HG03457 (cell line): Measurements from ENCODE around the gene HDAC4.

ENCODE experiments used
- ATAC-seq: cut with Tn5 transposase; IDR thresholded peaks from one replicate; pipeline ENCODE4 v1.9.1; 2021; ENCODE audit warnings: moderate number of reproducible peaks; ENCODE audit not compliant: unreplicated experiment

Gene HDAC4

DNA sequence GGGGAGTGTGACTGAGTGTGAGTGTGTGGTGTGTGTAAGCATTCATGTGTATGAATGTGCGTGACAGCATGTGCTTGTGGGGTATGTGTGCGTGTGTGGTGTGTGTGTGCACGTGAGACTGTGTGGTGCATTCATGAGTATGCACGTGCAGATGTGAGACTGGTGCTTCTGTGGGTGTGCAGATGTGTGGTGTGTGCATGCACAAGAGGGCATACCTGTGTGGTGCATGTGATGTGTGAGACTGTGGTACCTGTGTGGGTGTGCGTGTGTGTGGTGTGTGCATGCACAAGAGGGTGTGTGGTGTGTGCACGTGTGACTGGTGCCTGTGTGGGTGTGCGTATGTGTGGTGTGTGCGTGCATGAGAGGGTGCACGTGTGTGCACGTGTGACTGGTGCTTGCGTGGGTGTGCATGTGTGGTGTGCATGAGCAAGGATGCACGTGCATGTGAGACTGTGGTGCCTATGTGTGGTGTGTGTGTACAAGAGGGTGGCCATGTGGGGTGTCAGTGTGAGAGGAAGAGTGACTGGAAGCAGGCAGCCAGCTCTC is 339.6 kb downstream of the HDAC4 start:
- ATAC-seq, result no peak

DNA sequence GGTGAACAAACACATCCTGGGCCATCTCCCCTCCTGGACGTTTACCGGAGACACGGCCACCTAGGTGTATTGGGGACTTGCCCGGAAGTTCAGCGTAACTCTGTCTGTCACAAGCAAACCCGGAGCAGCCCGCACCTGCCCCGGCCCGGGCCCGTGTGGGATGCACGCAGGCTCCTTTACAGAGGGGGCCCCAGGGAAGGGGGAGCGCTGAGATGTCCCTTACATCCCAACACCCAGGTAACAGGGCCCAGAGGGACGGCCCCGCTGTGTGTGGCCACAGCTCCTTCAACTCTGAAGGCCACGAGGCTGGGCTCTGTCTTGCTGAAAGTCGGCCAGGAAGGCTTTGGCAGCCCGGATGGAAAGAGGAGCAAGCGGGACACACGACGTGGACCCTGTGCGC is 340.1 kb downstream of the HDAC4 start:
- no peak for ATAC-seq

DNA sequence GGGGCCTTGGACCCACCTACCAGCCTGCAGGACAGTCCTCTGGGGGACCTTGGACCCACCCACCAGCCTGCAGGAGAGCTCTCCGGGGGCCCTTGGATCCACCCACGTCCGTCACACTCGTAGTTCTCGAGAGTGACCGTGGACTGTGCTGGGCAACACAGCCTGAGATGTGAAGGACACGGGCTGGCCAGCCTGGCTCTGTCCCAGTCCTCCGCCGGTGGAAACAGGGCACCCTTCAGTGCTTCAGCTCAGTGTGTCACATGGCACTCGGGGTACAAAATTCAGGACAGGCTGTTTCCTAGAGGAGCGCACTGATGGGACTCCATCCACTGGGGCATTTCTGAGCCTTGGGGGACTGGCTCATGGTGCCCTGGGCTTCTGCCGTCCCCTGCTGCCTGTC is 341.0 kb downstream of the HDAC4 start:
- no peak for ATAC-seq

DNA sequence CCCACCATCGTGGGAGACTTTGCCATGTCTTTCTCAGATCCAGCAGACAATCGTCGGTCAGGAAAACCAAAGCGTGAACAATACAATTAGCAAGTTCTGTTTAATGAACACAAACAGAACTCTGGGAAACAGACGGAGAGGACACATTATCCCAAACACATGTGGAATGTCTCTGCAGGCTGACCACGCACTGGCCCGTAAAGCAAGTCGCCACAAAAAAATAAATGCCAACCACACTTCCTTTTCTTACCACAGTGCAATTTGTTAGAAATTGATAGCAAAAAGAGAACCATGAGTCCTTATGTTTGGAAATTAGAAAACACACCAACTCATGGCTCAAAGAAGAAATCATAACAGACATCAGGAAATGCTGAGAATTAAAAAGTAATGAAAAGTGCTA is 342.1 kb downstream of the HDAC4 start:
- no peak for ATAC-seq

DNA sequence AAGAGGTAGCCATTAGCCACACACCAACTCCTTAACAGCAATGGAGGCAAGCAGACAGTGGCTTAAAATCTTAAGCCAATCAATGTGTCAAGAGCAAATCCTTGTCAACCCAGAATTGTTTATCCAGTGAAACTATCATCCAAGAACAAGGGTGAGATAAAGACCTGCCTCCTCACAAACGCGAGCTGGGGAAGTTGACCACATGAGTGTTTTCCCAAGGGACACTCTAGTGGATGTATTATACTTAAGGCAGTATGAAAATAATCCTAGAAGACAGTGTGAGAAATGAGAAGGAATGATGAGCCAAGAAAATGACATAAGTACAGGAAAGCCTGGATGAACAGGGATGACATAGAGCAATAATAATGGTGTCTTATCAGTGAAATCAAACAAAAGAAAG is 343.3 kb downstream of the HDAC4 start:
- ATAC-seq, result no peak

DNA sequence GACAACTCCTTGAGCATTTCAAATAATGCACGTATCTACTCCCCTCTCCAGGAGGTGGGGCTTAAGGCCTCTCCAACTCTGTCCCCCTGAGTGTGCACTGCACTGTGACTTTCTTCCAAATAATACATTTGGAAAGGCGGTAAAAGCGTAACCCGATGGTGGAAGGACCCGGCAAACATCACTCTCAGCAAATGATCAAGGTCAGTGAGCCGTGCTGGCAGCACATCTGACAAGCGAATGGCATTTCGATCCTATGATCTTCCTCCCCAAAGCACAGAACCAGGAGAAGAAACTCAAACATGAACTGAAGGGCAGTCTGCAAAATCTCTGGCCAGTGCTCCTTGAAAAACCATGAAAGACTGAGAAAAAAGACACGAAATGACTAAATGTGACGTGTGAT is 344.2 kb downstream of the HDAC4 start:
- ATAC-seq, result no peak

DNA sequence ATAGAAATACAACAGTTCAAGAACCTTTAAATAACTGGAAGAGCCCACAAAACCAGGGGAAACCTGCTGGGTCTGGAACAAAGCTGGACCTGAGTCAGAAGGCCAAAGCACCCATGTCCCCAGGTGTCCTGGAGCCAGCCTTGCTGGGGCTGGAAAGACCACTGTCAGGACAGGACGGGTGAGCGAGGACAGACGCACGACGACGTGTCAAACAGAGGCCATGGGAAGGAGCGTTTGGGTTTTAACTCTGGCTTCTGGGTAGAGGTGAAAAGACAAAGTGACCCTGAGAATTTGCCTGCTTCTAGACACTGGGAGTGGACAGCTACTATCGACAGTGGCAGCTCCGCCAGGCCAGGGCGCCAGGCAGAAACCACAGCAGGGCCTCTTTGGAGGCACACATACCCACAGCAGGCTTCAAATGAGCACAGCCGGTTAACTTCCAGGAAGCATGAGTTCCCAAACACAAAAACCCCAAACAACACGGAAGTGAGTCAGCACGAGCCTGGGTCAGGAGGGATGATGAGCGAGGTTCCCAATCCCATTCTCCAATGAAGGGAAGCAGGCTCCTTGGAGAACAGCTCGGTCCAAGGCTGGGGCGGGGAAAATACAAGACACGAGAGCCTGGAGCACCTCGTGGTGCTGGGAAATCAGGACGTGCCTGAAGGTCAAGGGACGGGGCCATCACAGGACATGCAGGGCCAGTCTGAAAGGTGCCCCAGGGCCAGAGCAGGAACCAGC is 344.9 kb downstream of the HDAC4 start:
- ATAC-seq, result no peak

DNA sequence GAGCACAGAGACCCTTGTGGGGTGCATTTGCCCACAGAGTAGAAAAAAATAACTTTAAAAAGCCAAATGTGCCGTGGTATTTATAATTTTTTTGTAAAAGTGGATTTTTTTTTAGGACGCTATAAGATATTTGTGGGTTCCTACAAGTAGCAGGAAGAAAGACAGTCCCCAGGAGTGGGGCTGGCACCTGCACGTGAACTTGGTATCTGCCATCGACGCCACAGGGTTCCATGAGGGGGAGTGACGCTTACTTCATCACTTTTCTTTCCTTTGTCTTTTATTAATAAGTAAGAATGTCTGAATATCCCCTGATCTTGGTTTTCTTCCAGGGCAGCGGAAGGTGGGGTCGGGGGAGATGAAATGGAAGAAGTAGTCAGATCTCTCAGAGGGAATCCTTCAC is 345.9 kb downstream of the HDAC4 start:
- no peak for ATAC-seq

DNA sequence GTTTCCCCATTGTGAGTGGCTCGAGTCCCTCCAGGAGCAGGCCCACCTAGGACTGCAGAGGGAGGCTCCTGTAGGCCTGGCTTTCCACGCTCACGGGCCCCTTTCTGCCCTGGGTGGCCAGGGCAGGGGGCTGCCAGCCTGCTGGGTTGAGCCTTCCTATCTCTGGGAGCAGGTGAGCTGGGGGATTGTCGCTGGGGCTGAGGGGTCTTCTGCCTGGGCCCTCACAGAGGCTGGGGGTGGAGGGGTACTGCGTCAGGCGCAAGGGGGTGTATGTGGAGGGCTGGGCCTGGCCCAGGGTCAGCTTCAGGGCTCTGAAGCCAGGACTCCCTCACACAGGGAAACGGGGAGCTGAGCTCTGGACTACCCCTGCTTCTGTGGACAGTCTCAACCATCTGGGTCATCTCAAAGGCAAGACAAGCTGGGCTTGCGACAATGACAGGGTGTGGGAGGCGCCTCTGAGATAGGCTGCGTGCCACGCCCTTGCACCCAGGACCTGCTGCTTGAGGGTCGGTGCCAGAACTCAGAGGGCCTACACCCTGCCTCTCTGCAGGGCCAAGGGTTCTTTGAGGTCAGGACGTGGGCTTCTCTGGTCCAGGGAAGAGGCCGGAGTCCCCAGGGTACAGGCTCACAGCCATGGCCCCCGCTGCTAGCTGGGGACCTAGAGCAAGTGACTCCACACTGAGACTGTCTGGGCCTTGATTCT is 346.9 kb downstream of the HDAC4 start:
- ATAC-seq, result no peak

DNA sequence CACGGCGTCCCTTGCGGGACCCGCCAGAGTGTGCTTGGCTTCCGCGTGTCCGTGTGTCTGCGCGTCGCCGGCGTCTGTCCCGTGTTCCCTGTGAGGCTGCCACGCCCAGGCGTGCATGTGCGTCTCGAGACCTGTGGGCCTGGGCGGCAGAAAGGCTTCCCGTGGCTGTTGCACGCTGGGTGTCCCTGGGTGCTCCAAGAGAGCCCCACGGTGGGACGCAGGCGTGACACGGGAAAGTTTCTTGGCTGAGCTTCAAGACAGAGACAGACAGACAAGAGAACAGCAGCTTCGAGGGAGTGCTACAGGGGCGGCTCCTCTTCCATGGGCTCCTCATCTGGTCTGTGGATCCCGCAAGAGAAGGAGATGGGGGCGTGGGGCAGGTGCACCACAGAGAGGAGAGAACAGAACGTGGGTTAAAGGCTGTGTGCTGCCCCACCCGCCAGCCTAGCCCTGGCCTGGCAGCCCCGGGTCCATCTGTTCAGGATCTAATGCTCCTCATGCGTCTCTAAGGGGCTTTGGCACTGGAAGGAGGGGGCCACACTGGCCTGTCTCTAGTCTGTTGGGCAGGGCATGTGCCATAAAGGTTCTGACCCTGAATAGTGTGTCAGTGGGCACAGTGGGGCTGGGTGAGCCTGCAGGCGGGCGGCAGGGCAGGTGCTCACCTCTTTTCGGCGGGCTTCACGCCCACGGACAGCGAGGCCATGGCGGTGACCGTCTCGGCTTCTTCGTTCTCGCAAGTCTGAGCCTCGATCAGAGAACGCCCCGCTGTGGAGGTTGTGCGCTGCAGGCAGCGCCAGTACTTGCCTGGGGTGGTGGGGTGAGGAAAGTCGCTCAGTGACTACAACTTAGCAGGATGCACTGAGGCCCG is 347.8 kb downstream of the HDAC4 start:
- no peak for ATAC-seq

DNA sequence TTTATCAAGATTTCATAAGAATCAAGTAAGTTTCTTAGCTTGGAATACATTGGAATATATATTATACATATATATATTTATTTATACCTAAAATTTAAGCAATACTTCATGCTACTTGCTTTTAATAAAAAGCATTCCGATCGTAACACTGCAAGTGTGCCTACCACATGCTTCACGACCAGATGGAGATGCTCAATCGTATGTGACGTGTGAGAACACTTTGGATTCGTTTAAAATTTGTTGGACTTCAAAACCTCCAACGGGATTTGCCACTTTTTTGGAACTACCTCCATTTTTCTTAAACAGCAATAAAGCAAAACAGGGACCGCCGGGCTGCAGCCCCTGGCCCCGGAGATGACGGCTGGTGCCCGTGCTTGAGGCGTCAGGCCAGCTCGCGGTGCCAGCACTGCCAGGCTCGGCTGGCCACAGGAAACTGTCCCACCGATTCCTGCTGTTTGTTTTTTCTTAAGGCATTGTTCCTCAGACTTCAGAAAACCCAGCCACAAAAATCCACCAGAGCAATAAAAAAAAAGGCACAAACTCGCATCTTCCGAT is 348.9 kb downstream of the HDAC4 start:
- ATAC-seq, result no peak

DNA sequence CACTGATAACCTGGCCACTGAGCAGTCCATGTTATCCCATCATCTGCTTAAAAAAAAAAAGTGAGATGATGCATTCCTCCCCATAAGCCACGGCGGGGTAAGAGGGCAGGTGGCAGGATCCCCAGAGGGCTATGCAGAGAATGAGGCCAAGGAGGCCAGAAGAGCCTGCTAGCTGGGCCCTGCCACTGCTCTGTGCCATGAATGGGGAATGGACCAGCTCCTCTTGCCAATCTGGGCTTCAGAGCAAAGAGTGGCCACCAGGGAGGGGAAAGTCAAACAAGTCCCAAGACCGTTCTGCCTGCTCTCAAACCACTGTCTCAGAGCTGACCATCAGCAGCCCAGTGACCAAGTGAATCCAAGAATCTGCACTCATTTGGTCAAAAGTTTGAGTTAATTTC is 350.6 kb downstream of the HDAC4 start:
- no peak for ATAC-seq

DNA sequence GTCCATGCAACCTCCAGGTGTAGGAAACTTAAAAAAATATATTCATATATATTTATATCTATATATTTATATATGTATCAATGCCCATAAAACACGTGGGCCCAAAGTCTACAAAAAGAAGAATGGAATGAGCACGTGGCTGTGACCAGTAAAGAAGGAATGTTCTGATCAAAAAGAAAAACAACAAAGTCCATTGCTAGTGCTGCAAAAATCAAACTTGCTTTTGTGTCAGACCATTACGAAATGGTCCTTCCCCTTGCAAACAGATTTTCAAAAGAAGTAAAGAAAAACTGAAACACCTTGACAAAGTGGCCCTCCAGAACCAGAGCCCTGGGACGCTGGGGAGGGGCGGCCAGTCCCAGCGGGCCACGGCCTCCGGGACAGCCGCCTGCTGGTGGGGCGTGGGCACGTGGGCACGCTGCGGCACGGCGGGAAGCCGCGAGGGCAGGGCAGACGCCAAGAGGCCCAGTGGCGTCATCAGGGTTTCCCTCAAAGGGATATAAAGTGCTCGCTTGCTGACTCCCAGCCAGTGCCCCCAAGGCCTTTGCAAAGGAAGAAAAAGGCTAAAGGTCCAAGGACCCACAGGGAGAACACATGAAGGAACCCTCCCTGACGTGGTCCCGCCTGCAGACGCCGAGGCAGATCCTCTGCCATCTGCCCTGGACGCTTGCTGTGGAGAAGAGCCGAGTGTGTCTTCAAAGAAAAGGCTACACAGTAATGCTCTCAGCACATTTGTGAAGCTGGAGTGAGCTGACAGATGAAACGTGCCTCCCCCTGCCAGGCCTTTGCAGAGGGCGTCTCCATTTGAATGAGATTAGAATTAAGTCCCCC is 351.2 kb downstream of the HDAC4 start:
- ATAC-seq, result no peak

DNA sequence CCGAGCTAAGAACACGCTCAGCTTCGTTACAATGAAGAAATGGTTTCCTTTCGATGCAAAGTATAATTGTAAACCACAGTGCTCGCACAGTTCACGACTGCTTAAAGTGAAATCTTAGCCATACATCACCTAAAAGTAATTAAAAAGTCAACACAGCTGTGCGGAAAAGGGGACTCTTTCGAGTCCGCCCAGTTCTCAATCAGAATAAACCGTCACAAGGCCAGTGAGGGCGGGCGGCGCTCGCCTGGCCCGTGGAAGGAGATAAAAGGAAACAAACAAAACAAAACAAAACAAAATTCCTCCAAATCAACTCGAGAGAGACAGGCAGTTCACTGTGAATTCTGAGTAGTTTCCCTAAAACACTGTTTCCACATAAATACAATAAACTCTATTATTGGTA is 352.1 kb downstream of the HDAC4 start:
- ATAC-seq, result no peak

DNA sequence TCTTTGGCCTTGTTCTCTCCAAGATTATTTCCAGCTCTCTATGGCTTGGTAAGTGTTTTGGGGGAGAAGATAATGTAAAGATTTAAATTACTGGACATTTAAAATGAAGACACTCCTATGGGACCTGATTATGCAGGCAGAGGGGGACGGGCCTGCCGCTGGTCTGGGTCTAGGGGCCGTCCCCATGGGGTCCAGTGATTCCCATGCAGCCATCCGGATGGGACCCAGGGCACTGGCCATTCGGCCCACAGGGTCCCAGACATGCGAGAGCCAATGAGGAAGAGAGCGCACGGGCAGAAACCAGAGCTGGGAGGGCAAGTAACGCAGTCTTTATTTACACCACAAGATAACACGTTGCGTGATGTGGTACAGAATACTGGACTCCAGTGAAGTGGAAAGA is 353.0 kb downstream of the HDAC4 start:
- ATAC-seq, result no peak

DNA sequence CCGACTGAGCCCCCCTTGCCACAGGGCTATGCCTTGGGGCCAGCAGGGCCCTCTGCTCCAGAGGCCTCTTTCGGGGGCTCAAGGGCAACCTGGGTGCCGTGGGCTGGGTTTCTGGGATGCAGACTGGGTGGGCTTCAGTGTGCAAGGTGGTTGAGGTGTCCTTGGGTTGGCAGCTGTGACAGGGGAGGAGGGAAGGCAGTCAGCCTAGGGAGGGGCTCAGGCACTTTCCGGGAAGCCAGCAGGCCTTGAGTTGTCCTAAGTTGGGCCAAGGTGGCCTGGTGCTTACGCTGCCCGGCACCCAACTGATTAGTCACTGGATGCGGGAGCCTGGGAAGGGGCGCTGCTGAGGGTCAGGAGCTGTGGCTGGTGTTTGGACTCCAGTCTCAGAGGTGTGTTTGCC is 353.4 kb downstream of the HDAC4 start:
- no peak for ATAC-seq

DNA sequence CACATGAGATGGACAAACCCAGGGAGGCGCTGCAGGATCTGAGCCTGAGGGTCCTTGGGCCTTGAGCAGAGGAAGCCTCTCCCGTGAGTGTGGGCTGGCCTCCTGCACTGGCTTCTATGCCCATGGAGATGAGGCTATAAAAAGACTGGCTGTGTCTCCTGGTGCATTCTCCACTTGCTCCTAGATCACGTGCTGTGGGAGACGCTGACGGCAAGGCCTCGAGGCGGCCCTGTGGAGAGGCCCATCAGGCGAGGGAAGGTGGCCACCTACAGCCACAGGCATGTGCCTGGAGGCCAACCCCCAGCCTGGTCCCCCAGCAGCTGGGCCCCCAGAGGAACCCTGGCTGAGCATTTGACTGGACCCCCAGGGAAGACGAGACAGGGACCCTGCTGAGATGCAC is 354.0 kb downstream of the HDAC4 start:
- ATAC-seq, result no peak

DNA sequence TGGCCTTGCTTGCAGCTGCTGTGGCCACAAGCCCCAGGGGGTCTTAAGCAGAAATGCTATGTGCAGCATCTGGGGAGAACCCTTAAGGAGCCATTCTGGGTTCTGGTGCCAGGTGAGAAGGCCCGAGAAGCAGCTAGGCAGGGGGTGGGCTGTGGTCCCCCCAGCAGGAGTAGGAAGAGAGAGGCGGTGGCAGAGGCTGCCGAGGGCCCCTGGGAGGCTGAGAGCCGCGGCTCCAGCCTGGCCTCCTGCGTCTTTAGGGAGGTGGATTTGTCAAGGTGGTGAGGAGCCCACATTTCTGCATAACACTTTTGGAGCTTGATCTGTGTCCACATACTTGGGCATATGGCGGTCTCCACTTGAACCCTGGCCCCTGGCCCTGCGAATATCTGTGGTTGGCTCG is 356.5 kb downstream of the HDAC4 start:
- no peak for ATAC-seq

DNA sequence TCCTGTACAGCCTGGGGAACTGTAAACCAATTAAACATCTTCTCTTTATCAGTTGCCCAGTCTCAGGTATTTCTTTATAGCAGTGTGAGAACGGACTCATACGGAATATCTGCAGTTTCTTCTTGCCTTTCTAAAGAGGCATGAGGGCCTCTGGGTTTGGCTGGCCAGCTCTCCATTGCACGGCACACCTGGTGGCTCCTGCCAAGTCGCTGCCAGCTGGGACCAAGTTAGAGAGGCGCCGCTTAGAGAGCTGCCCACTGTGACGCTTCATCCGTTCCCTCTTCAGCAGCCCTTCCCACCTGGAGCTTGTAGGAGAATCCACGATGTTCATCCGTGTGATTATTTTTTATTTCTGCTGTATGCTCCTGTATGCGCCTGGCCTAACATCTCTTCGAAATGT is 357.5 kb downstream of the HDAC4 start:
- no peak for ATAC-seq

DNA sequence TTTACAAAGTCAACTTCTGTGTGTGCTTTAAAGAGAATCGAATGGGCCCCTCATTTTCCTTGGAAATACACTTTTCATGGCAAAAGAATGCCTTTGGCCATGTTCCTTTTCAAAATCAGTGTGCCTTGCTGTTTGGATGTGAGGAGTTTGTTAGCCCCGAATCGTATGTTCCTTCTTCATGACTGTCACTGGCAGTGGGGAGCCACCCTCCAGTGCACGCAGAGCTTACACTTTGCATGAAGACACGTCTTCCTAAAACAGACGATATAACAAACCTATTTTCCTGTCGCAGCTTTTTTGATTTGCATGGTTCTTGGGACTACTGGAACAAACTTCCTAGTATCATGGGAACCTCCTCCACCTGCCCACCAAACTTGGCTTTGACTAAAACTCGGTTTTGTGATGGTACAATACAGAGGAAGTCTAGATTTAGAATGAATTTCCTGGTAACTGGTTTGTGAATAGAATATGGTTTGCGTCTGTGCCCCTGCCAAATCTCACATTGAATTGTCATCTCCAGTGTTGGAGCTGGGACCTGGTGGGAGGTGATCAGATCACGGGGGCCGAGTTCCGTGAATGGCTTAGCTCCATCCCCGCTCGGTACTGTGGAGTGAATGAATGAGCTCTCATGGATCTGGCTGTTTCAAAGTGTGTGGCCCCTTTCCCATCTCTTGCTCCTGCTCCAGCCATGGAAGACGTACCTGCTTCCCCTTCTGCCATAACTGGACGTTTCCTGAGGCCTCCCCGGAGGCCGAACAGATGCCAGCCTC is 358.1 kb downstream of the HDAC4 start:
- ATAC-seq, result no peak
